Panc1 (cell line): ENCODE measurements around the gene NPM3.

Experiments
- CTCF ChIP-seq: fragments of 450-650 bp; IDR thresholded peaks from 2 replicates; pipeline ENCODE4 v1.5.1; 2017; ENCODE audit warnings: mild to moderate bottlenecking
- POLR2AphosphoS5 ChIP-seq: IDR thresholded peaks from 2 replicates; pipeline ENCODE4 v1.6.1; 2012; ENCODE audit warnings: mild to moderate bottlenecking, low read depth, low read length, moderate library complexity
- SIN3A ChIP-seq: IDR thresholded peaks from 2 replicates; pipeline ENCODE4 v1.6.1; 2012; ENCODE audit warnings: low read depth, mild to moderate bottlenecking, low read length, moderate library complexity, borderline replicate concordance; ENCODE audit not compliant: insufficient read depth
- TCF7L2 ChIP-seq: IDR thresholded peaks from 2 replicates; pipeline ENCODE4 v1.6.1; 2011; ENCODE audit warnings: mild to moderate bottlenecking, low read depth, low read length, inconsistent platforms

- TF ChIP-seq CTCF (no peak), SIN3A (no peak), POLR2AphosphoS5 (no peak), TCF7L2 (no peak)
These were observed 5.6 kb downstream of the NPM3 start for GRCh38 chr10:101777619-101778145.
